Smooth muscle cell (in vitro differentiated cells): ENCODE measurements around the gene TMPRSS4. TPM values are rescaled to one million over a fixed set of nuclear protein-coding genes. Genes with fewer than 3 reads are reported as not detected.

Experiments
- DNase-seq: peaks from one replicate; lab custom pipeline; 2025; ENCODE audit not compliant: unreplicated experiment; lab: John Stamatoyannopoulos, UW
- H2AFZ ChIP-seq: fragments of 200-600 bp; sonication (generic); 2 replicates; pipeline ENCODE4 v1.6.0; 2016; ENCODE audit warnings: antibody characterized with exemption, low read depth, mild to moderate bottlenecking
- H3F3A ChIP-seq: fragments of 200-600 bp; sonication (generic); 2 replicates; pipeline ENCODE4 v1.6.0; 2017; ENCODE audit warnings: antibody characterized with exemption, low read depth
- H3K27ac ChIP-seq: fragments of 200-600 bp; sonication (generic); 2 replicates; pipeline ENCODE4 v1.5.1; 2016; ENCODE audit warnings: low read depth, mild to moderate bottlenecking
- H3K27me3 ChIP-seq: fragments of 200-600 bp; sonication (generic); 2 replicates; pipeline ENCODE4 v1.6.1; 2016; ENCODE audit warnings: low read depth, mild to moderate bottlenecking
- H3K36me3 ChIP-seq: fragments of 200-600 bp; sonication (generic); 2 replicates; pipeline ENCODE4 v1.5.1; 2016; ENCODE audit warnings: low read depth
- H3K4me1 ChIP-seq: fragments of 200-600 bp; sonication (generic); 2 replicates; pipeline ENCODE4 v1.5.1; 2016; ENCODE audit warnings: low read depth
- H3K4me2 ChIP-seq: fragments of 200-600 bp; sonication (generic); 2 replicates; pipeline ENCODE4 v1.6.0; 2016; ENCODE audit warnings: mild to moderate bottlenecking
- H3K4me3 ChIP-seq: fragments of 200-600 bp; sonication (generic); 2 replicates; pipeline ENCODE4 v1.5.1; 2016; ENCODE audit warnings: mild to moderate bottlenecking
- H3K79me2 ChIP-seq: fragments of 200-600 bp; sonication (generic); 2 replicates; pipeline ENCODE4 v1.6.0; 2016; ENCODE audit warnings: low read depth, mild to moderate bottlenecking
- H3K9ac ChIP-seq: fragments of 200-600 bp; sonication (generic); 2 replicates; pipeline ENCODE4 v1.6.0; 2016; ENCODE audit warnings: low read depth
- H3K9me3 ChIP-seq: fragments of 200-600 bp; sonication (generic); replicated peaks from 2 replicates; pipeline ENCODE4 v1.5.1; 2016; ENCODE audit warnings: low read depth
- H4K20me1 ChIP-seq: fragments of 200-600 bp; sonication (generic); 2 replicates; pipeline ENCODE4 v1.6.0; 2016; ENCODE audit warnings: low read depth
- WGBS: methylation state at CpG from one replicate; pipeline ENCODE4 v1.1.7; 2016; ENCODE audit warnings: low lambda C conversion rate; 5-methylcytosine and 5-hydroxymethylcytosine counted together
- polyA plus RNA-seq: library from polyadenylated mRNA; unstranded; fragments of >200 nt; fragmentation: Nextera tagmentation; extraction: Ambion mirVana; gene quantifications from 2 replicates; pipeline ENCODE4 v1.2.1, GENCODE V29; 2016
- total RNA-seq: library from RNA; depleted of rRNA; stranded (reverse); fragments of >200 nt; gene quantifications from 2 replicates; pipeline ENCODE4 v1.2.3, GENCODE V29; 2014
- TF ChIP-seq, protein P1 (sequence below): fragments of 200-600 bp; sonication (generic); IDR thresholded peaks from 2 replicates; pipeline ENCODE4 v1.5.1; 2017; ENCODE audit warnings: borderline replicate concordance, mild to moderate bottlenecking, antibody characterized with exemption; ENCODE audit not compliant: insufficient read depth, poor library complexity, severe bottlenecking

TMPRSS4 gene
- total RNA-seq = 7.4 TPM in 1 of 2 replicates, not detected in the other
- polyA plus RNA-seq = not detected in 2 replicates

GRCh38 chr11:118076754-118077281, at the start of gene TMPRSS4:
Gene TMPRSS4, plus strand, starts transcription at chr11:118077078. Its CDS starts 225 bp downstream, at chr11:118077303.
- Histone ChIP-seq H4K20me1 (no peaks in the 10 kb centered on the region), H3K79me2 (no peaks in the 10 kb centered on the region), H3K9me3 (no peaks in the 10 kb centered on the region), H3K4me3 (no peak within 1 kb of the TSS), H3K27ac (no peak within 1 kb of the TSS), H3K9ac (no peak within 1 kb of the TSS), H3K27me3 (peaks cover 5% of the 10 kb centered on the region), H3K36me3 (no peaks in the 10 kb centered on the region), H3K4me1 (no peaks in the 10 kb centered on the region), H3F3A (no peaks in the 10 kb centered on the region), H2AFZ (no peak within 1 kb of the TSS), H3K4me2 (no peak within 1 kb of the TSS)
- no peak for DNase-seq
- WGBS = 85% methylated on average over 7 of the region's 7 CpGs
- TF ChIP-seq, protein P1, sequence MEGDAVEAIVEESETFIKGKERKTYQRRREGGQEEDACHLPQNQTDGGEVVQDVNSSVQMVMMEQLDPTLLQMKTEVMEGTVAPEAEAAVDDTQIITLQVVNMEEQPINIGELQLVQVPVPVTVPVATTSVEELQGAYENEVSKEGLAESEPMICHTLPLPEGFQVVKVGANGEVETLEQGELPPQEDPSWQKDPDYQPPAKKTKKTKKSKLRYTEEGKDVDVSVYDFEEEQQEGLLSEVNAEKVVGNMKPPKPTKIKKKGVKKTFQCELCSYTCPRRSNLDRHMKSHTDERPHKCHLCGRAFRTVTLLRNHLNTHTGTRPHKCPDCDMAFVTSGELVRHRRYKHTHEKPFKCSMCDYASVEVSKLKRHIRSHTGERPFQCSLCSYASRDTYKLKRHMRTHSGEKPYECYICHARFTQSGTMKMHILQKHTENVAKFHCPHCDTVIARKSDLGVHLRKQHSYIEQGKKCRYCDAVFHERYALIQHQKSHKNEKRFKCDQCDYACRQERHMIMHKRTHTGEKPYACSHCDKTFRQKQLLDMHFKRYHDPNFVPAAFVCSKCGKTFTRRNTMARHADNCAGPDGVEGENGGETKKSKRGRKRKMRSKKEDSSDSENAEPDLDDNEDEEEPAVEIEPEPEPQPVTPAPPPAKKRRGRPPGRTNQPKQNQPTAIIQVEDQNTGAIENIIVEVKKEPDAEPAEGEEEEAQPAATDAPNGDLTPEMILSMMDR = no peak

- TF ChIP-seq, protein P1 = no peak
- WGBS = 76% methylated on average over 4 of the region's 4 CpGs
- Histone ChIP-seq H3K9me3 (no peaks in the 10 kb centered on the region), H3F3A (no peaks in the 10 kb centered on the region), H3K27me3 (peaks cover 16% of the 10 kb centered on the region), H3K4me3 (no peak overlapping the region), H3K9ac (no peak overlapping the region), H3K27ac (no peak overlapping the region), H3K4me2 (no peak overlapping the region), H3K79me2 (no peaks in the 10 kb centered on the region), H3K4me1 (no peaks in the 10 kb centered on the region), H3K36me3 (no peaks in the 10 kb centered on the region), H4K20me1 (no peaks in the 10 kb centered on the region), H2AFZ (no peak overlapping the region)
- DNase-seq = no peak
Observed at GRCh38 chr11:118027694-118028093, 49.2 kb upstream of the TMPRSS4 start.

DNA sequence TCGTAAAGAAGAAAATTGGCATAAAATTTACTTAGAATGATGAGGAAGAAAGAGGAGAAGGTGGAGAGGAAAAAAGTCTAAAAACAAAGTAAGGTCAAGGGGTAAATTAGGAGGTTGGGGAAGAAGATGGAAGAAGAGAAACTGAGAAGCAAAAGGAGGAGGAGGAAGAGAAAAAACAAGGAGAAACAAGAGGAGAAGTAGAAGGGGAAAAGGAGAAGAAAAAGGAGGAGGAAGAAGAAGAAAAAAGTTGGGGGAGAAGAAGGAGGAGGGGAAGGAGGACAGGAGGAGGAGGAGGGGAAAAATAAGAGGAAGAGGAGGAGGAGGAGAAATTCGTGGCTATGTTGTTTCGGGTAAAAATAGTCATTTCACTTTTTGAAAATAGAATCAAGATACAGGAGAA, 48.3 kb upstream of the TMPRSS4 start:
- H3K79me2 ChIP-seq = no peaks in the 10 kb centered on the region
- H4K20me1 ChIP-seq = no peaks in the 10 kb centered on the region
- no peaks in the 10 kb centered on the region for H3F3A ChIP-seq
- H3K9ac ChIP-seq = no peak overlapping the region
- no peak overlapping the region for H3K27ac ChIP-seq
- TF ChIP-seq, protein P1 = no peak
- H3K27me3 ChIP-seq = peaks cover 16% of the 10 kb centered on the region
- 95% methylated on average over 3 of the region's 3 CpGs for WGBS
- no peak overlapping the region for H3K4me3 ChIP-seq
- H3K36me3 ChIP-seq = no peaks in the 10 kb centered on the region
- no peak overlapping the region for H2AFZ ChIP-seq
- DNase-seq = no peak
- no peaks in the 10 kb centered on the region for H3K9me3 ChIP-seq
- no peaks in the 10 kb centered on the region for H3K4me1 ChIP-seq
- no peak overlapping the region for H3K4me2 ChIP-seq

GRCh38 chr11:118033443-118033842, 43.4 kb upstream of the TMPRSS4 start:
- Histone ChIP-seq H3K4me2 (no peak overlapping the region), H3K4me1 (no peaks in the 10 kb centered on the region), H3K9ac (no peak overlapping the region), H3K36me3 (no peaks in the 10 kb centered on the region), H3F3A (no peaks in the 10 kb centered on the region), H3K4me3 (no peak overlapping the region), H3K27ac (no peak overlapping the region), H3K27me3 (peaks cover 27% of the 10 kb centered on the region), H3K79me2 (no peaks in the 10 kb centered on the region), H4K20me1 (no peaks in the 10 kb centered on the region), H3K9me3 (no peaks in the 10 kb centered on the region), H2AFZ (no peak overlapping the region)
- no peak for DNase-seq
- TF ChIP-seq, protein P1 = no peak
- WGBS = 93% methylated on average over 4 of the region's 4 CpGs
